ENCODE data around the gene IPO8.
"Not testable (repeated sequence)": the region's sequence is repeated elsewhere in the genome, so short reads cannot be mapped to it uniquely, and the experiment has no call there.

IPO8 gene

GRCh38 chr12:30603129-30603528 is 92.5 kb downstream of the IPO8 start:
- FAIRE-seq = no peak

GRCh38 chr12:30602678-30603077 is 93.0 kb downstream of the IPO8 start:
- no peak for FAIRE-seq

- FAIRE-seq = no peak
These were observed 96.1 kb downstream of the IPO8 start for GRCh38 chr12:30599608-30600007.

- no peak for FAIRE-seq
These were observed 96.8 kb downstream of the IPO8 start for GRCh38 chr12:30598889-30599288.

GRCh38 chr12:30595742-30596141 is 99.9 kb downstream of the IPO8 start:
- FAIRE-seq = no peak

- no peak for FAIRE-seq
These were observed 101.2 kb downstream of the IPO8 start for GRCh38 chr12:30594509-30594908.

- not testable (repeated sequence) for FAIRE-seq
These were observed 107.1 kb downstream of the IPO8 start for GRCh38 chr12:30588572-30588971.

- no peak for FAIRE-seq
These were observed 107.9 kb downstream of the IPO8 start for GRCh38 chr12:30587782-30588181.

- no peak for FAIRE-seq
These were observed 109.8 kb downstream of the IPO8 start for GRCh38 chr12:30585877-30586276.

- FAIRE-seq = no peak
These were observed 112.7 kb downstream of the IPO8 start for GRCh38 chr12:30582943-30583342.

- no peak for FAIRE-seq
These were observed 115.3 kb downstream of the IPO8 start for GRCh38 chr12:30580344-30580743.
